Subcutaneous adipose tissue (tissue), 4 donors: ENCODE data around the gene KLHL14. TPM values are rescaled to one million over a fixed set of nuclear protein-coding genes. Genes with fewer than 3 reads are reported as not detected.

Source experiments
- CTCF ChIP-seq: fragments of 450-650 bp; IDR thresholded peaks from one replicate; pipeline ENCODE4 v1.5.1; 2016; ENCODE audit warnings: low read depth, mild to moderate bottlenecking, control low read depth, antibody characterized with exemption, moderate library complexity
- total RNA-seq, 4 donors: library from RNA; depleted of rRNA; stranded (reverse); fragments of >200 nt; gene quantifications; one replicate each; pipeline ENCODE4 v1.1.0, GENCODE V29; 2016

KLHL14 gene
- total RNA-seq, 4 donors from 2014 or later: 0.16 to 0.38 (median 0.22) TPM; not detected in 1

- no peak for TF ChIP-seq CTCF
Observed at GRCh38 chr18:32759611-32760167, 13.1 kb downstream of the KLHL14 start.

- no peak for TF ChIP-seq CTCF
Observed at GRCh38 chr18:32754508-32755263, 18.1 kb downstream of the KLHL14 start.

- TF ChIP-seq CTCF: no peak
Observed at GRCh38 chr18:32753656-32754260, 19.1 kb downstream of the KLHL14 start.

GRCh38 chr18:32750328-32750727 lies 22.5 kb downstream of the KLHL14 start:
- no peak for TF ChIP-seq CTCF

GRCh38 chr18:32749809-32750208 lies 23.0 kb downstream of the KLHL14 start:
- no peak for TF ChIP-seq CTCF

- no peak for TF ChIP-seq CTCF
Observed at GRCh38 chr18:32742579-32742978, 30.2 kb downstream of the KLHL14 start.

- TF ChIP-seq CTCF: no peak
Observed at GRCh38 chr18:32735781-32736180, 37.0 kb downstream of the KLHL14 start.
